Mucosa of descending colon (tissue), 3 donors: ENCODE measurements around the gene TRANK1. TPM values are rescaled to one million over a fixed set of nuclear protein-coding genes. Genes with fewer than 3 reads are reported as not detected.

Experiments
- ATAC-seq: fragments of 200-7000 bp; cut with Tn5 transposase; one replicate; pipeline ENCODE4 v1.9.1; 2020; ENCODE audit warnings: mild to moderate bottlenecking, moderate library complexity
- DNase-seq, 3 donors: peaks; one replicate each; pipeline ENCODE4 v3.0.0-alpha.2; 2020
- H3K36me3 ChIP-seq: fragments of 200-600 bp; one replicate; pipeline ENCODE4 v1.8.0; 2021; ENCODE audit warnings: low read depth, mild to moderate bottlenecking
- H3K4me1 ChIP-seq: fragments of 200-600 bp; one replicate; pipeline ENCODE4 v1.8.0; 2021; ENCODE audit warnings: low read depth, mild to moderate bottlenecking
- H3K4me3 ChIP-seq: fragments of 200-600 bp; one replicate; pipeline ENCODE4 v1.8.0; 2021; ENCODE audit warnings: mild to moderate bottlenecking
- H3K9me3 ChIP-seq: fragments of 200-600 bp; one replicate; pipeline ENCODE4 v1.8.0; 2021; ENCODE audit warnings: mild to moderate bottlenecking
- CTCF ChIP-seq: fragments of 200-600 bp; IDR thresholded peaks from one replicate; pipeline ENCODE4 v1.8.0; 2022; ENCODE audit warnings: antibody characterized with exemption, mild to moderate bottlenecking
- intact Hi-C, 2 donors: fragments of 100-400 bp; cut with DNase I in 1 of 2; cut with micrococcal nuclease in 1 of 2; formaldehyde crosslinking; loops; one replicate each; pipeline versions ENCODE4 v1.11.0 to v1.11.1; 2022; cut with DNase I, micrococcal nuclease
- total RNA-seq, 3 donors: library from RNA; stranded (reverse); fragmentation: NEBNext Ultra II Directional in 2 of 3; extraction: Animal tissue kit (Norgen Biotek cat#: 25700) in 2 of 3; gene quantifications; one replicate each; pipeline versions ENCODE4 v1.2.1 to v1.2.4, GENCODE V29; 2021 to 2023
- donor health status: DM: no; HTN: no; CAD: no; lungs with moderate emphysema.
- donor health status: DM: no; HTN: no; CAD: no.
- donor health status: DM: no; HTN: yes; CAD: no.

The TRANK1 gene
- total RNA-seq, 3 donors from 2014 or later, result 78.6 to 163 (median 97.3) TPM

GRCh38 chr3:36840453-36840921 is 104.4 kb downstream of the TRANK1 start:
- no peaks in the 10 kb centered on the region for H3K4me1 ChIP-seq
- TF ChIP-seq CTCF, result no peak
- H3K36me3 ChIP-seq, result peaks cover 10% of the 10 kb centered on the region
- H3K4me3 ChIP-seq, result no peak overlapping the region
- no peak for ATAC-seq
- no peak for DNase-seq
- no peaks in the 10 kb centered on the region for H3K9me3 ChIP-seq
- intact Hi-C loops, result no loop called here

- no peak for ATAC-seq
- H3K36me3 ChIP-seq, result peaks cover 2% of the 10 kb centered on the region
- no peaks in the 10 kb centered on the region for H3K9me3 ChIP-seq
- no peak for TF ChIP-seq CTCF
- no peaks in the 10 kb centered on the region for H3K4me1 ChIP-seq
- DNase-seq, result no peak
- H3K4me3 ChIP-seq, result no peak overlapping the region
- intact Hi-C loops, result no loop called here
These were observed 107.8 kb downstream of the TRANK1 start for GRCh38 chr3:36837089-36837488.

- no peaks in the 10 kb centered on the region for H3K36me3 ChIP-seq
- no peak for DNase-seq
- no peak for ATAC-seq
- H3K4me1 ChIP-seq, result no peaks in the 10 kb centered on the region
- intact Hi-C loops, result no loop called here
- H3K4me3 ChIP-seq, result no peak overlapping the region
- H3K9me3 ChIP-seq, result no peaks in the 10 kb centered on the region
- TF ChIP-seq CTCF, result no peak
These were observed 111.6 kb downstream of the TRANK1 start for GRCh38 chr3:36833160-36833814.

GRCh38 chr3:36832406-36832805 is 112.4 kb downstream of the TRANK1 start:
- no peak for DNase-seq
- Histone ChIP-seq H3K9me3 (no peaks in the 10 kb centered on the region), H3K4me1 (no peaks in the 10 kb centered on the region), H3K4me3 (no peak overlapping the region), H3K36me3 (no peaks in the 10 kb centered on the region)
- TF ChIP-seq CTCF, result no peak
- ATAC-seq, result no peak
- intact Hi-C loops, result no loop called here

GRCh38 chr3:36827133-36827532 is 117.7 kb downstream of the TRANK1 start:
- Histone ChIP-seq H3K36me3 (no peaks in the 10 kb centered on the region), H3K9me3 (no peaks in the 10 kb centered on the region), H3K4me1 (no peaks in the 10 kb centered on the region), H3K4me3 (no peak overlapping the region)
- intact Hi-C loops, result no loop called here
- no peak for TF ChIP-seq CTCF
- no peak for ATAC-seq
- DNase-seq, result no peak

GRCh38 chr3:36826240-36826639 is 118.6 kb downstream of the TRANK1 start:
- Histone ChIP-seq H3K4me3 (no peak overlapping the region), H3K9me3 (no peaks in the 10 kb centered on the region), H3K4me1 (no peaks in the 10 kb centered on the region), H3K36me3 (no peaks in the 10 kb centered on the region)
- TF ChIP-seq CTCF, result no peak
- intact Hi-C loops, result no loop called here
- DNase-seq (no peak), ATAC-seq (no peak)
